Measurements from ENCODE around the gene GPR143. TPM values are rescaled to one million over a fixed set of nuclear protein-coding genes. Genes with fewer than 3 reads are reported as not detected.

GPR143 gene
- polyA plus RNA-seq, 1 donor (not counting 4 experiments of a cell fraction or from before 2014, with no cell fraction given), result 0.33 TPM

DNA sequence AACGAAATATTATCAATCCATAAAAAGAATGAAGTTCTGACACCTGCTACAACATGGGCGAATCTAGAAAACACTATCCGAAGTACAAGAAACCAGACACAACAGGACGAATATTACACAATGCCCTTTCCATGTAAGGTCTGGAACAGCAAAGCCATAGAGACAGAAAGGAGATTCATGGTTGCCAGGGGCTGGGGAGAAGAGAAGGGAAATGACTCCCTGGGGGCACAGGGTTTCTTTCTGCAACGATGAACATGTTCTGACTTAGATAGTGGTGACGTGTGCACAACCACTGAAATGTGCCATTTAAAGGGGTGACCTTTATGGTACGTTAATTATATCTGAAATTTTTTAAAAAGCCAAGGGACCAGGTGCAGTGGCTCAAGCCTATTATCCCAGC, 28.3 kb downstream of the GPR143 start:
- Histone ChIP-seq H3K79me2 (ENCODE audit: control insufficient read depth, insufficient read depth, low read length) (no peaks in the 10 kb centered on the region), H4K20me1 (ENCODE audit: control insufficient read depth, extremely low read depth, insufficient read depth, low read length) (no peaks in the 10 kb centered on the region), H3K36me3 (ENCODE audit: control insufficient read depth in 2 of 2, extremely low read depth in 1 of 2, insufficient read depth in 2 of 2, low read length in 2 of 2) (no peaks in the 10 kb centered on the region), H3K27me3 (ENCODE audit: control insufficient read depth, extremely low read depth, insufficient read depth, low read length) (no peaks in the 10 kb centered on the region), H3K9me1 (ENCODE audit: control insufficient read depth, extremely low read depth, insufficient read depth, low read length) (no peaks in the 10 kb centered on the region), H3K9me3 (ENCODE audit: control insufficient read depth, low read depth, low read length) (no peaks in the 10 kb centered on the region), H3K4me2 (ENCODE audit: control insufficient read depth, extremely low read depth, insufficient read depth, low read depth, low read length) (no peak overlapping the region), H3K4me1 (ENCODE audit: control insufficient read depth, extremely low read depth, insufficient read depth, low read length) (no peaks in the 10 kb centered on the region), H2AFZ (ENCODE audit: control insufficient read depth, low read length) (no peak overlapping the region), H3K4me3 (ENCODE audit: control insufficient read depth in 2 of 3, extremely low read depth in 1 of 3, insufficient read depth in 2 of 3, low read depth in 1 of 3, low read length in 3 of 3) (no peak overlapping the region), H3K27ac (ENCODE audit: control insufficient read depth, insufficient read depth, low read length) (no peak overlapping the region), H3K9ac (ENCODE audit: control insufficient read depth, extremely low read depth, insufficient read depth, low read length) (no peak overlapping the region)
- TF ChIP-seq, protein P1, sequence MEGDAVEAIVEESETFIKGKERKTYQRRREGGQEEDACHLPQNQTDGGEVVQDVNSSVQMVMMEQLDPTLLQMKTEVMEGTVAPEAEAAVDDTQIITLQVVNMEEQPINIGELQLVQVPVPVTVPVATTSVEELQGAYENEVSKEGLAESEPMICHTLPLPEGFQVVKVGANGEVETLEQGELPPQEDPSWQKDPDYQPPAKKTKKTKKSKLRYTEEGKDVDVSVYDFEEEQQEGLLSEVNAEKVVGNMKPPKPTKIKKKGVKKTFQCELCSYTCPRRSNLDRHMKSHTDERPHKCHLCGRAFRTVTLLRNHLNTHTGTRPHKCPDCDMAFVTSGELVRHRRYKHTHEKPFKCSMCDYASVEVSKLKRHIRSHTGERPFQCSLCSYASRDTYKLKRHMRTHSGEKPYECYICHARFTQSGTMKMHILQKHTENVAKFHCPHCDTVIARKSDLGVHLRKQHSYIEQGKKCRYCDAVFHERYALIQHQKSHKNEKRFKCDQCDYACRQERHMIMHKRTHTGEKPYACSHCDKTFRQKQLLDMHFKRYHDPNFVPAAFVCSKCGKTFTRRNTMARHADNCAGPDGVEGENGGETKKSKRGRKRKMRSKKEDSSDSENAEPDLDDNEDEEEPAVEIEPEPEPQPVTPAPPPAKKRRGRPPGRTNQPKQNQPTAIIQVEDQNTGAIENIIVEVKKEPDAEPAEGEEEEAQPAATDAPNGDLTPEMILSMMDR (optimal IDR thresholded peaks at IDR 0.05 in 1 of 3, IDR thresholded peaks at IDR 0.05 in 1 of 3, conservative IDR thresholded peaks at IDR 0.05 in 1 of 3; ENCODE audit: extremely low read depth in 1 of 3, insufficient read depth in 2 of 3, low read length in 3 of 3), result no peak
- no peak for TF ChIP-seq EZH2 (IDR thresholded peaks at IDR 0.05; ENCODE audit: low read length)
- no peak for FAIRE-seq
- dilution Hi-C loops (cut with MboI; ENCODE audit: extremely low pct_ligation_motif_present, low sequenced_read_pairs), result no loop called here
- DNase-seq (ENCODE audit: low read depth, low spot score), result no peak

GRCh38 chrX:9730752-9731151, 34.9 kb downstream of the GPR143 start:
- TF ChIP-seq EZH2 (IDR thresholded peaks at IDR 0.05; ENCODE audit: low read length), result no peak
- TF ChIP-seq, protein P1 (optimal IDR thresholded peaks at IDR 0.05 in 1 of 3, IDR thresholded peaks at IDR 0.05 in 1 of 3, conservative IDR thresholded peaks at IDR 0.05 in 1 of 3; ENCODE audit: extremely low read depth in 1 of 3, insufficient read depth in 2 of 3, low read length in 3 of 3), result no peak
- no peak for DNase-seq (ENCODE audit: low read depth, low spot score)
- H3K4me3 ChIP-seq (ENCODE audit: control insufficient read depth in 2 of 3, extremely low read depth in 1 of 3, insufficient read depth in 2 of 3, low read depth in 1 of 3, low read length in 3 of 3), result no peak overlapping the region
- H3K27me3 ChIP-seq (ENCODE audit: control insufficient read depth, extremely low read depth, insufficient read depth, low read length), result no peaks in the 10 kb centered on the region
- no peak for FAIRE-seq
- H3K27ac ChIP-seq (ENCODE audit: control insufficient read depth, insufficient read depth, low read length), result no peak overlapping the region
- no peak overlapping the region for H3K9ac ChIP-seq (ENCODE audit: control insufficient read depth, extremely low read depth, insufficient read depth, low read length)
- no peaks in the 10 kb centered on the region for H4K20me1 ChIP-seq (ENCODE audit: control insufficient read depth, extremely low read depth, insufficient read depth, low read length)
- peaks cover 3% of the 10 kb centered on the region for H3K9me3 ChIP-seq (ENCODE audit: control insufficient read depth, low read depth, low read length)
- H2AFZ ChIP-seq (ENCODE audit: control insufficient read depth, low read length), result no peak overlapping the region
- H3K79me2 ChIP-seq (ENCODE audit: control insufficient read depth, insufficient read depth, low read length), result no peaks in the 10 kb centered on the region
- dilution Hi-C loops (cut with MboI; ENCODE audit: extremely low pct_ligation_motif_present, low sequenced_read_pairs), result no loop called here
- no peaks in the 10 kb centered on the region for H3K9me1 ChIP-seq (ENCODE audit: control insufficient read depth, extremely low read depth, insufficient read depth, low read length)
- no peak overlapping the region for H3K4me2 ChIP-seq (ENCODE audit: control insufficient read depth, extremely low read depth, insufficient read depth, low read depth, low read length)
- H3K4me1 ChIP-seq (ENCODE audit: control insufficient read depth, extremely low read depth, insufficient read depth, low read length), result no peaks in the 10 kb centered on the region
- H3K36me3 ChIP-seq (ENCODE audit: control insufficient read depth in 2 of 2, extremely low read depth in 1 of 2, insufficient read depth in 2 of 2, low read length in 2 of 2), result no peaks in the 10 kb centered on the region
